CD4-positive, alpha-beta memory T cell (primary cell): Measurements from ENCODE around the gene ORM2. TPM values are rescaled to one million over a fixed set of nuclear protein-coding genes. Genes with fewer than 3 reads are reported as not detected.

ENCODE experiments used
- CTCF ChIA-PET: fragments of 350-600 bp; sonication (Branson Sonifier 250); formaldehyde crosslinking; loops from one replicate; lab custom pipeline; 2021; ENCODE audit warnings: inconsistent platforms; ENCODE audit not compliant: partially characterized antibody; lab: Charles Lee
- POLR2A ChIA-PET: fragments of 350-600 bp; sonication (Branson Sonifier 250); formaldehyde crosslinking; loops from one replicate; lab custom pipeline; 2021; ENCODE audit not compliant: partially characterized antibody; lab: Charles Lee
- DNase-seq, 5 donors: peaks; one replicate each; pipeline versions ENCODE4 v3.0.0 to v3.0.0-alpha.2; 2020 to 2022; ENCODE audit warnings: mixed read lengths in 1 of 5
- H3K27ac ChIP-seq: one replicate; pipeline ENCODE4 v1.7.0; 2013; ENCODE audit warnings: low read depth, low read length
- H3K27me3 ChIP-seq: 2 replicates; pipeline ENCODE4 v1.7.0; 2013; ENCODE audit warnings: mild to moderate bottlenecking, low read length, moderate library complexity; ENCODE audit not compliant: insufficient read depth
- H3K36me3 ChIP-seq: 2 replicates; pipeline ENCODE4 v1.7.0; 2013; ENCODE audit warnings: mild to moderate bottlenecking, low read length, moderate library complexity; ENCODE audit not compliant: insufficient read depth
- H3K4me1 ChIP-seq: 2 replicates; pipeline ENCODE4 v1.7.0; 2013; ENCODE audit warnings: mild to moderate bottlenecking, low read length, moderate library complexity; ENCODE audit not compliant: insufficient read depth
- H3K4me3 ChIP-seq, 2 donors: one replicate each; pipeline ENCODE4 v1.7.0; 2013; ENCODE audit warnings: low read length in 2 of 2, mild to moderate bottlenecking in 1 of 2
- H3K9me3 ChIP-seq, 2 donors: one replicate each; pipeline ENCODE4 v1.7.0; 2013; ENCODE audit warnings: low read length in 2 of 2, control low read depth in 1 of 2; ENCODE audit not compliant: control insufficient read depth in 1 of 2
- H3K27ac Mint-ChIP-seq, 7 donors: one replicate each; pipeline ENCODE4 v1.8.0; 2020 to 2021; ENCODE audit warnings: mixed read lengths in 7 of 7, mild to moderate bottlenecking in 6 of 7, inconsistent platforms in 3 of 7, moderate library complexity in 3 of 7
- H3K27me3 Mint-ChIP-seq, 2 donors: one replicate each; pipeline ENCODE4 v1.8.0; 2020 to 2021; ENCODE audit warnings: mixed read lengths in 2 of 2
- H3K36me3 Mint-ChIP-seq, 2 donors: one replicate each; pipeline ENCODE4 v1.8.0; 2020 to 2021; ENCODE audit warnings: mixed read lengths in 2 of 2, inconsistent platforms in 1 of 2, mild to moderate bottlenecking in 1 of 2
- H3K4me1 Mint-ChIP-seq, 4 donors: one replicate each; pipeline ENCODE4 v1.8.0; 2020 to 2021; ENCODE audit warnings: mixed read lengths in 4 of 4, mild to moderate bottlenecking in 1 of 4
- H3K4me3 Mint-ChIP-seq, 8 donors: one replicate each; pipeline ENCODE4 v1.8.0; 2020 to 2021; ENCODE audit warnings: mixed read lengths in 8 of 8, mild to moderate bottlenecking in 7 of 8, moderate library complexity in 6 of 8, inconsistent platforms in 3 of 8
- H3K9me3 Mint-ChIP-seq, 8 donors: one replicate each; pipeline ENCODE4 v1.8.0; 2020 to 2021; ENCODE audit warnings: mixed read lengths in 8 of 8, mild to moderate bottlenecking in 5 of 8, inconsistent platforms in 3 of 8, moderate library complexity in 1 of 8
- intact Hi-C: fragments of 100-400 bp; cut with micrococcal nuclease; formaldehyde crosslinking; loops from one replicate; pipeline ENCODE4 v1.15.1; 2023
- polyA plus RNA-seq, 2 donors: library from polyadenylated mRNA; unstranded; fragments of 300-500 nt; fragmentation: Illumina TruSeq; gene quantifications; one replicate each; pipeline ENCODE4 v1.2.3, GENCODE V29; 2021
- total RNA-seq, 2 experiments: library from RNA; stranded (reverse); gene quantifications; one replicate each; pipeline ENCODE4 v1.2.3, GENCODE V29; 2021

Gene ORM2
- total and polyA plus RNA-seq, 4 experiments from 2014 or later: not detected

GRCh38 chr9:114335745-114336144, 6.1 kb downstream of the ORM2 start:
- H3K4me1 Mint-ChIP-seq: peaks cover 12 to 34% (median 15%) of the 10 kb centered on the region in 4 donors
- Histone ChIP-seq H3K4me1 (no peaks in the 10 kb centered on the region), H3K27me3 (no peaks in the 10 kb centered on the region), H3K27ac (no peak overlapping the region), H3K9me3 (no peaks in the 10 kb centered on the region), H3K36me3 (peaks cover 48% of the 10 kb centered on the region), H3K4me3 (no peak overlapping the region)
- H3K4me3 Mint-ChIP-seq: no peak overlapping the region
- intact Hi-C loops: loop anchor here (10.0 kb wide), 1 partner anchor 169 kb away; the partner anchor contains the start of gene WHRN
- peaks cover 0 to 3% (median 0%) of the 10 kb centered on the region in 8 donors for H3K9me3 Mint-ChIP-seq
- ChIA-PET CTCF (interaction anchor here (0.9 to 6.9 kb wide), 3 partner anchors 11 to 318 kb away, joined by 3 to 55 read pairs (median 4); no protein-coding TSS in a partner anchor), POLR2A (interaction anchor here (0.9 to 2.0 kb wide), 4 partner anchors 32 to 52 kb away, joined by 3 to 14 read pairs (median 9); partner anchors contain the start of gene AKNA)
- H3K36me3 Mint-ChIP-seq: peaks cover 50 to 57% of the 10 kb centered on the region in 2 donors
- H3K27ac Mint-ChIP-seq: peak overlapping the region in 2 of 7 donors; percentile 7 to 21
- no peak for DNase-seq
- no peaks in the 10 kb centered on the region for H3K27me3 Mint-ChIP-seq

GRCh38 chr9:114336157-114336556, 6.5 kb downstream of the ORM2 start:
- no peaks in the 10 kb centered on the region for H3K4me1 ChIP-seq
- ChIA-PET POLR2A (interaction anchor here (0.9 to 2.0 kb wide), 4 partner anchors 31 to 52 kb away, joined by 3 to 14 read pairs (median 9); partner anchors contain the start of gene AKNA), CTCF (interaction anchor here (0.9 to 6.9 kb wide), 5 partner anchors 11 to 317 kb away, joined by 3 to 55 read pairs (median 4); no protein-coding TSS in a partner anchor)
- no peak for DNase-seq
- intact Hi-C loops: loop anchor here (10.0 kb wide), 1 partner anchor 169 kb away; the partner anchor contains the start of gene WHRN
- H3K27ac ChIP-seq: no peak overlapping the region
- peaks cover 0 to 2% (median 0%) of the 10 kb centered on the region in 8 donors for H3K9me3 Mint-ChIP-seq
- no peaks in the 10 kb centered on the region for H3K27me3 ChIP-seq
- H3K4me1 Mint-ChIP-seq: peaks cover 10 to 30% (median 13%) of the 10 kb centered on the region in 4 donors
- peaks cover 52% of the 10 kb centered on the region for H3K36me3 ChIP-seq
- peaks cover 54 to 61% of the 10 kb centered on the region in 2 donors for H3K36me3 Mint-ChIP-seq
- H3K4me3 ChIP-seq: no peak overlapping the region
- H3K9me3 ChIP-seq: no peaks in the 10 kb centered on the region
- H3K27ac Mint-ChIP-seq: peak overlapping the region in 1 of 7 donors; percentile 21
- no peak overlapping the region for H3K4me3 Mint-ChIP-seq
- H3K27me3 Mint-ChIP-seq: no peaks in the 10 kb centered on the region

GRCh38 chr9:114336699-114337395, 7.2 kb downstream of the ORM2 start:
- CTCF ChIA-PET: interaction anchor here (0.7 to 6.9 kb wide), 7 partner anchors 10 to 316 kb away, joined by 3 to 55 read pairs (median 4); no protein-coding TSS in a partner anchor
- intact Hi-C loops: loop anchor here (10.0 kb wide), 1 partner anchor 168 kb away; the partner anchor contains the start of gene WHRN
- H3K4me1 ChIP-seq: no peaks in the 10 kb centered on the region
- Mint-ChIP-seq H3K36me3 (peaks cover 61 to 68% of the 10 kb centered on the region in 2 donors), H3K4me1 (peaks cover 10 to 28% (median 13%) of the 10 kb centered on the region in 4 donors), H3K4me3 (no peak overlapping the region), H3K27ac (peak overlapping the region in 2 of 7 donors; percentile 21 to 29), H3K9me3 (peaks cover 0 to 2% (median 0%) of the 10 kb centered on the region in 8 donors), H3K27me3 (no peaks in the 10 kb centered on the region)
- no peaks in the 10 kb centered on the region for H3K9me3 ChIP-seq
- H3K27me3 ChIP-seq: no peaks in the 10 kb centered on the region
- H3K36me3 ChIP-seq: peaks cover 59% of the 10 kb centered on the region
- no peak for DNase-seq
- H3K27ac ChIP-seq: no peak overlapping the region
- H3K4me3 ChIP-seq: no peak overlapping the region
- POLR2A ChIA-PET: interaction anchor here (0.9 to 2.0 kb wide), 5 partner anchors 31 to 67 kb away, joined by 3 to 14 read pairs (median 7); partner anchors contain the start of gene AKNA

- POLR2A ChIA-PET: interaction anchor here (1.3 to 37.6 kb wide), 3 partner anchors 27 to 55 kb away, joined by 3 to 1614 read pairs (median 4); partner anchors contain the start of gene AKNA
- Mint-ChIP-seq H3K9me3 (peaks cover 0 to 2% (median 0%) of the 10 kb centered on the region in 8 donors), H3K4me1 (peaks cover 6 to 23% (median 10%) of the 10 kb centered on the region in 4 donors), H3K36me3 (peaks cover 68 to 78% of the 10 kb centered on the region in 2 donors), H3K27me3 (no peaks in the 10 kb centered on the region), H3K27ac (peak overlapping the region in 2 of 7 donors; percentile 29 to 50), H3K4me3 (no peak overlapping the region)
- Histone ChIP-seq H3K36me3 (peaks cover 71% of the 10 kb centered on the region), H3K27me3 (no peaks in the 10 kb centered on the region), H3K4me1 (no peaks in the 10 kb centered on the region), H3K9me3 (no peaks in the 10 kb centered on the region), H3K27ac (no peak overlapping the region), H3K4me3 (no peak overlapping the region)
- CTCF ChIA-PET: interaction anchor here (0.9 to 6.9 kb wide), 17 partner anchors 9 to 315 kb away, joined by 3 to 55 read pairs (median 5); partner anchors contain the start of gene AKNA
- intact Hi-C loops: loop anchor here (10.0 kb wide), 1 partner anchor 167 kb away; the partner anchor contains the start of gene WHRN
- DNase-seq: no peak
Observed at GRCh38 chr9:114338187-114338586, 8.5 kb downstream of the ORM2 start.

GRCh38 chr9:114339130-114339908, 9.7 kb downstream of the ORM2 start:
- ChIA-PET POLR2A (interaction anchor here (1.0 to 37.6 kb wide), 6 partner anchors 17 to 253 kb away, joined by 3 to 1614 read pairs (median 4); partner anchors contain the start of gene AKNA), CTCF (interaction anchor here (0.8 to 6.9 kb wide), 23 partner anchors 8 to 314 kb away, joined by 3 to 55 read pairs (median 4); partner anchors contain the start of gene AKNA)
- Histone ChIP-seq H3K36me3 (peaks cover 82% of the 10 kb centered on the region), H3K4me1 (no peaks in the 10 kb centered on the region), H3K4me3 (no peak overlapping the region), H3K9me3 (no peaks in the 10 kb centered on the region), H3K27ac (no peak overlapping the region), H3K27me3 (no peaks in the 10 kb centered on the region)
- H3K27me3 Mint-ChIP-seq: no peaks in the 10 kb centered on the region
- H3K27ac Mint-ChIP-seq: peak overlapping the region in 6 of 7 donors; percentile 36 to 73 (median 64)
- peak in 4 of 5 donors; percentile 36 to 49 (median 42) for DNase-seq
- H3K9me3 Mint-ChIP-seq: no peaks in the 10 kb centered on the region
- no peak overlapping the region for H3K4me3 Mint-ChIP-seq
- peaks cover 8 to 30% (median 14%) of the 10 kb centered on the region in 4 donors for H3K4me1 Mint-ChIP-seq
- intact Hi-C loops: loop anchor here (1.0 to 10.0 kb wide), 4 partner anchors 49 to 314 kb away; partner anchors contain the start of gene WHRN
- peaks cover 80 to 90% of the 10 kb centered on the region in 2 donors for H3K36me3 Mint-ChIP-seq

GRCh38 chr9:114341152-114341830, 11.6 kb downstream of the ORM2 start:
- Mint-ChIP-seq H3K27me3 (no peaks in the 10 kb centered on the region), H3K27ac (peak overlapping the region in 5 of 7 donors; percentile 10 to 59 (median 19)), H3K4me1 (peaks cover 9 to 31% (median 14%) of the 10 kb centered on the region in 4 donors), H3K9me3 (no peaks in the 10 kb centered on the region), H3K4me3 (no peak overlapping the region), H3K36me3 (peaks cover 84 to 94% of the 10 kb centered on the region in 2 donors)
- DNase-seq: no peak
- Histone ChIP-seq H3K27me3 (no peaks in the 10 kb centered on the region), H3K4me1 (no peaks in the 10 kb centered on the region), H3K9me3 (no peaks in the 10 kb centered on the region), H3K27ac (no peak overlapping the region), H3K36me3 (peaks cover 92% of the 10 kb centered on the region), H3K4me3 (no peak overlapping the region)
- ChIA-PET POLR2A (interaction anchor here (1.1 to 37.6 kb wide), 5 partner anchors 13 to 250 kb away, joined by 4 to 1614 read pairs (median 6); partner anchors contain the start of gene AKNA), CTCF (interaction anchor here (0.7 to 6.9 kb wide), 6 partner anchors 37 to 66 kb away, joined by 3 to 55 read pairs (median 9); partner anchors contain the start of gene AKNA)
- intact Hi-C loops: loop anchor here (10.0 kb wide), 1 partner anchor 254 kb away; no protein-coding TSS in a partner anchor
